A549 (cell line): ENCODE results near the gene CUL2. TPM values are rescaled to one million over a fixed set of nuclear protein-coding genes. Genes with fewer than 3 reads are reported as not detected.

Experiments
- ATAC-seq, 2 experiments: fragments of 200-7000 bp in 1 of 2; fragments of >200 bp in 1 of 2; cut with Nextera tagmentation in 1 of 2; cut with Tn5 transposase in 1 of 2; 3 replicates each; pipeline versions ENCODE4 v1.8.0 to v1.9.1; 2018 to 2020; ENCODE audit warnings: mild to moderate bottlenecking in 1 of 2, moderate library complexity in 1 of 2
- CTCF ChIA-PET: fragments of 300-600 bp; sonication (Branson Sonifier 250); formaldehyde crosslinking; extraction: SDS; loops from one replicate; lab custom pipeline; 2021; ENCODE audit warnings: antibody characterized with exemption, inconsistent platforms; lab: Yijun Ruan, JAX
- POLR2A ChIA-PET: fragments of 350-600 bp; formaldehyde crosslinking; extraction: SDS; loops from one replicate; lab custom pipeline; 2021; ENCODE audit warnings: antibody characterized with exemption, inconsistent platforms; lab: Yijun Ruan, JAX
- DNase-seq, 2 experiments: peaks; one replicate each; pipeline versions ENCODE4 v3.0.0 to v3.0.0-alpha.2; 2011 to 2016; ENCODE audit warnings: low read depth in 1 of 2, low spot score in 1 of 2
- FAIRE-seq: peaks from 2 replicates; lab custom pipeline; 2011; peaks lifted over from hg19 to GRCh38; lab: Jason Lieb, UNC
- H3K27ac ChIP-seq, 2 experiments: fragments of >200 bp; sonication (Bioruptor Twin); formaldehyde crosslinking; 3 replicates each; pipeline ENCODE4 v1.5.1; 2016 to 2017
- H3K4me1 ChIP-seq: fragments of >200 bp; sonication (Bioruptor Twin); formaldehyde crosslinking; 3 replicates; pipeline ENCODE4 v1.6.1; 2016
- H3K4me2 ChIP-seq: fragments of >200 bp; sonication (Bioruptor Twin); formaldehyde crosslinking; 3 replicates; pipeline ENCODE4 v1.6.1; 2016
- H3K4me3 ChIP-seq: fragments of >200 bp; sonication (Bioruptor Twin); formaldehyde crosslinking; 3 replicates; pipeline ENCODE4 v1.5.1; 2016
- H3K9me3 ChIP-seq: fragments of >200 bp; sonication (Bioruptor Twin); formaldehyde crosslinking; 3 replicates; pipeline ENCODE4 v1.6.1; 2016
- ATOH8 ChIP-seq: fragments of 250-450 bp; sonication (Bioruptor Pico); IDR thresholded peaks from 2 replicates; pipeline ENCODE4 v1.5.0; 2020; ENCODE audit warnings: low read depth, mild to moderate bottlenecking, moderate library complexity
- BCL3 ChIP-seq: fragments of >200 bp; sonication (Bioruptor Twin); formaldehyde crosslinking; IDR thresholded peaks from 3 replicates; pipeline ENCODE4 v1.6.1; 2016
- CBX8 ChIP-seq: fragments of 200-600 bp; sonication (generic); IDR thresholded peaks from 2 replicates; pipeline ENCODE4 v1.6.1; 2016
- E2F6 ChIP-seq: IDR thresholded peaks from 2 replicates; pipeline ENCODE4 v1.6.1; 2012; ENCODE audit warnings: low read depth, borderline replicate concordance
- ELK1 ChIP-seq: fragments of 150-350 bp; IDR thresholded peaks from 2 replicates; pipeline ENCODE4 v1.6.1; 2014; ENCODE audit warnings: low read depth, mild to moderate bottlenecking, low read length
- FOSB ChIP-seq: fragments of 250-450 bp; sonication (Bioruptor Pico); IDR thresholded peaks from 2 replicates; pipeline ENCODE4 v1.5.0; 2020; ENCODE audit warnings: mild to moderate bottlenecking, moderate library complexity
- HES2 ChIP-seq: fragments of >200 bp; sonication (Bioruptor Twin); formaldehyde crosslinking; IDR thresholded peaks from 2 replicates; pipeline ENCODE4 v1.6.1; 2016
- HOXA7 ChIP-seq: fragments of 250-450 bp; sonication (Bioruptor Pico); IDR thresholded peaks from 2 replicates; pipeline ENCODE4 v1.5.0; 2020; ENCODE audit warnings: mild to moderate bottlenecking, moderate library complexity
- HOXB5 ChIP-seq: fragments of 250-450 bp; sonication (Bioruptor Pico); IDR thresholded peaks from 2 replicates; pipeline ENCODE4 v1.5.0; 2020; ENCODE audit warnings: mild to moderate bottlenecking, moderate library complexity
- MAFK ChIP-seq: fragments of 450-650 bp; IDR thresholded peaks from 2 replicates; pipeline ENCODE4 v1.6.1; 2014; ENCODE audit not compliant: partially characterized antibody
- MAX ChIP-seq: IDR thresholded peaks from 2 replicates; pipeline ENCODE4 v1.6.1; 2012
- MYC ChIP-seq: IDR thresholded peaks from 2 replicates; pipeline ENCODE4 v1.6.1; 2012; ENCODE audit warnings: mild to moderate bottlenecking, inconsistent platforms, low read length, improper control_type of control experiment, borderline replicate concordance
- POLR2A ChIP-seq: IDR thresholded peaks from 2 replicates; pipeline ENCODE4 v1.6.1; 2012; ENCODE audit warnings: mild to moderate bottlenecking, low read length
- RAD21 ChIP-seq, 2 experiments: fragments of >200 bp in 1 of 2; sonication (Bioruptor Twin) in 1 of 2; formaldehyde crosslinking in 1 of 2; IDR thresholded peaks in 1 of 2; conservative IDR thresholded peaks in 1 of 2; 2 replicates in 1 of 2; 3 replicates in 1 of 2; pipeline ENCODE4 v1.6.1; 2012 to 2018; ENCODE audit warnings: inconsistent platforms in 1 of 2
- REST ChIP-seq: fragments of 200-600 bp; sonication (generic); IDR thresholded peaks from 2 replicates; pipeline ENCODE4 v1.6.1; 2016; ENCODE audit warnings: antibody characterized with exemption, mild to moderate bottlenecking, moderate library complexity
- RFX5 ChIP-seq: fragments of 450-650 bp; IDR thresholded peaks from 2 replicates; pipeline ENCODE4 v1.7.1; 2014; ENCODE audit warnings: antibody characterized with exemption, mild to moderate bottlenecking, moderate library complexity
- SREBF2 ChIP-seq: fragments of 450-650 bp; IDR thresholded peaks from 2 replicates; pipeline ENCODE4 v1.6.1; 2014; ENCODE audit warnings: mild to moderate bottlenecking, moderate library complexity
- TFCP2L1 ChIP-seq: fragments of 250-450 bp; sonication (Bioruptor Pico); IDR thresholded peaks from 2 replicates; pipeline ENCODE4 v1.5.0; 2021; ENCODE audit warnings: mild to moderate bottlenecking
- USF2 ChIP-seq: fragments of 450-650 bp; IDR thresholded peaks from 2 replicates; pipeline ENCODE4 v1.6.1; 2014; ENCODE audit warnings: antibody characterized with exemption
- ZNF302 ChIP-seq: fragments of 250-450 bp; sonication (Bioruptor Pico); IDR thresholded peaks from 2 replicates; pipeline ENCODE4 v1.9.0; 2021; ENCODE audit warnings: inconsistent platforms, mild to moderate bottlenecking, moderate library complexity
- WGBS: methylation state at CpG from one replicate; pipeline ENCODE4 v1.1.6; 2017; ENCODE audit errors: missing lambda C conversion rate; 5-methylcytosine and 5-hydroxymethylcytosine counted together
- polyA plus RNA-seq, 4 experiments: library from polyadenylated mRNA; depleted of rRNA in 3 of 4; stranded (reverse); fragments of >200 nt; fragmentation: RNase III in 1 of 4; extraction: RNeasy Plus Mini Kit Qiagen cat#74134 plus additional on column Dnase treatment in 1 of 4; gene quantifications; 2 replicates in 3 of 4; 3 replicates in 1 of 4; pipeline ENCODE4 v1.2.3, GENCODE V29; 2011 to 2017

CUL2 gene
- polyA plus RNA-seq, 2 of the 4 experiments (the other 2 are of a cell fraction): 26.8 to 35.1 TPM

- no peak for TF ChIP-seq RFX5
- TF ChIP-seq RAD21 (conservative IDR thresholded peaks at IDR 0.05 in 1 of 2, IDR thresholded peaks at IDR 0.05 in 1 of 2): no peak
- TF ChIP-seq CBX8: no peak
- no peak for TF ChIP-seq ELK1
- no peak for TF ChIP-seq BCL3
- no peak for TF ChIP-seq ATOH8 (CRISPR knock-in tag)
- no peak for TF ChIP-seq POLR2A
- no peak for TF ChIP-seq MAX
- no peak for TF ChIP-seq SREBF2
- no peak for TF ChIP-seq HOXA7 (CRISPR knock-in tag)
- TF ChIP-seq HES2: no peak
- no peak for TF ChIP-seq REST
- TF ChIP-seq FOSB (CRISPR knock-in tag): no peak
- TF ChIP-seq HOXB5 (CRISPR knock-in tag): no peak
- TF ChIP-seq MAFK: no peak
- no peak for TF ChIP-seq MYC
- Histone ChIP-seq H3K27ac (peak overlapping the region in 1 of 2 experiments; percentile 76; a peak in 4 of 6 replicates), H3K4me3 (no peak overlapping the region), H3K4me2 (no peak overlapping the region), H3K4me1 (peaks cover 24% of the 10 kb centered on the region; the same call in 2 of the 3 replicates), H3K9me3 (no peaks in the 10 kb centered on the region)
- ChIA-PET CTCF (interaction anchor here (6.0 kb wide), 1 partner anchor 10 kb away, joined by 29 read pairs; no protein-coding TSS in a partner anchor), POLR2A (no interaction called here)
- no peak for DNase-seq
- no peak for FAIRE-seq
- no peak for ATAC-seq
- 84% methylated on average over 3 of the region's 3 CpGs for WGBS
Measured at GRCh38 chr10:35004651-35005050, 85.5 kb downstream of the CUL2 start.

- POLR2A ChIA-PET: no interaction called here
- Histone ChIP-seq H3K27ac (peak overlapping the region in 1 of 2 experiments; percentile 76; a peak in 3 of 6 replicates), H3K9me3 (no peaks in the 10 kb centered on the region), H3K4me3 (no peak overlapping the region), H3K4me1 (peaks cover 24% of the 10 kb centered on the region; the same call in 2 of the 3 replicates), H3K4me2 (no peak overlapping the region)
- ATAC-seq (no peak), FAIRE-seq (no peak), DNase-seq (no peak)
- CTCF ChIA-PET: interaction anchor here (6.0 kb wide), 1 partner anchor 9 kb away, joined by 29 read pairs; no protein-coding TSS in a partner anchor
- 88% methylated on average over 4 of the region's 4 CpGs for WGBS
- TF ChIP-seq USF2 (no peak), TFCP2L1 (CRISPR knock-in tag) (no peak), E2F6 (no peak), ATOH8 (CRISPR knock-in tag) (no peak), ZNF302 (CRISPR knock-in tag) (no peak)
Measured at GRCh38 chr10:35003906-35004305, 86.2 kb downstream of the CUL2 start.
